Endodermal cell (in vitro differentiated cells): ENCODE data around the gene TATDN2. TPM values are rescaled to one million over a fixed set of nuclear protein-coding genes. Genes with fewer than 3 reads are reported as not detected.

ENCODE experiments used
- DNase-seq: peaks from one replicate; pipeline ENCODE4 v3.0.0-alpha.2; 2017
- H3K27ac ChIP-seq: 2 replicates; pipeline ENCODE4 v1.5.1; 2013; ENCODE audit warnings: mild to moderate bottlenecking, low read depth, low read length, moderate library complexity
- H3K27me3 ChIP-seq: 2 replicates; pipeline ENCODE4 v1.6.1; 2013; ENCODE audit warnings: mild to moderate bottlenecking, low read length, moderate library complexity; ENCODE audit not compliant: insufficient read depth, control insufficient read depth, poor library complexity, severe bottlenecking
- H3K36me3 ChIP-seq: 2 replicates; pipeline ENCODE4 v1.7.0; 2013; ENCODE audit warnings: mild to moderate bottlenecking, low read length, moderate library complexity; ENCODE audit not compliant: control insufficient read depth, insufficient read depth
- H3K4me1 ChIP-seq: one replicate; pipeline ENCODE4 v1.7.0; 2013; ENCODE audit warnings: low read length; ENCODE audit not compliant: control insufficient read depth, insufficient read depth
- H3K4me3 ChIP-seq: 2 replicates; pipeline ENCODE4 v1.5.1; 2013; ENCODE audit warnings: mild to moderate bottlenecking, low read length, moderate library complexity
- H3K9ac ChIP-seq: 2 replicates; pipeline ENCODE4 v1.6.1; 2013; ENCODE audit warnings: mild to moderate bottlenecking, low read length, moderate library complexity; ENCODE audit not compliant: poor library complexity, severe bottlenecking; ENCODE audit errors: extremely low read depth
- H3K9me3 ChIP-seq: 2 replicates; pipeline ENCODE4 v1.6.1; 2013; ENCODE audit warnings: mild to moderate bottlenecking, low read length, moderate library complexity; ENCODE audit not compliant: control insufficient read depth
- H3K27ac Mint-ChIP-seq: 2 replicates; pipeline ENCODE4 v1.8.0; 2020; ENCODE audit warnings: mixed read lengths
- H3K27me3 Mint-ChIP-seq: 2 replicates; pipeline ENCODE4 v1.8.0; 2021; ENCODE audit warnings: mild to moderate bottlenecking, mixed read lengths; ENCODE audit not compliant: insufficient read depth
- H3K36me3 Mint-ChIP-seq: 2 replicates; pipeline ENCODE4 v1.8.0; 2020; ENCODE audit warnings: low read depth, mixed read lengths
- H3K4me1 Mint-ChIP-seq: 2 replicates; pipeline ENCODE4 v1.8.0; 2020; ENCODE audit warnings: mixed read lengths
- H3K4me3 Mint-ChIP-seq: 2 replicates; pipeline ENCODE4 v1.8.0; 2020; ENCODE audit warnings: mild to moderate bottlenecking, moderate library complexity, mixed read lengths
- H3K9me3 Mint-ChIP-seq: 2 replicates; pipeline ENCODE4 v1.8.0; 2020; ENCODE audit warnings: mild to moderate bottlenecking, mixed read lengths
- WGBS, 2 experiments: methylation state at CpG; one replicate each; pipeline versions ENCODE4 v1.1.5 to v1.1.7; 2013; ENCODE audit warnings: missing lambda C conversion rate in 2 of 2, mixed read lengths in 1 of 2; ENCODE audit not compliant: insufficient coverage in 1 of 2, insufficient read length in 1 of 2; 5-methylcytosine and 5-hydroxymethylcytosine counted together
- total RNA-seq, 2 donors: library from RNA; stranded (reverse); fragmentation: NEBNext Ultra II Directional in 1 of 2; extraction: Animal tissue kit (Norgen Biotek cat#: 25700) in 1 of 2; gene quantifications; 2 replicates in 1 of 2; 3 replicates in 1 of 2; pipeline ENCODE4 v1.2.1, GENCODE V29; 2021
- TF ChIP-seq, protein P1 (sequence below): fragments of 200-600 bp; sonication (generic); conservative IDR thresholded peaks from 2 replicates; pipeline ENCODE4 v1.5.0; 2021; ENCODE audit warnings: antibody characterized with exemption, mild to moderate bottlenecking

Gene TATDN2
- total RNA-seq, 2 donors from 2014 or later = 34.0 to 34.1 TPM

DNA sequence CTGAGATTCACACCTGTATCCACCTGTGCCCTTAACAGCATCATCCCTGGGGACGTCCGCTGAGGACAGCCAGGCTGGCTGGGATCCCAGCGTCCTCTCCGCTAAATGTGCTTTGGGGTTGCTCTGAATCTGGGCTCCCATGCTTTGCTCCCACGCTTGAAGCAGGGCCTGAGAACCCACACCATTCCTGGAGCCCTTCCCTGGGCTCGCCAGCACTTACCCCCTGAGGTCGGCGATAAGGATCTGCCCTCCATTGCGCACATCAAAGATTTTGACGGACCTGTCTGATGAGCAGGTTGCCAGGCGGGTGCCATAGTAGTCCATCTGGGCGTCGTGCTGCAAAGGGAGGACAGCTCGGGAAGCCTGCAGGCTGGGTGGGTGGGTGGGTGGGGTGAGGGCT is 66.8 kb downstream of the TATDN2 start:
- no peak overlapping the region for H3K27ac ChIP-seq
- TF ChIP-seq, protein P1, sequence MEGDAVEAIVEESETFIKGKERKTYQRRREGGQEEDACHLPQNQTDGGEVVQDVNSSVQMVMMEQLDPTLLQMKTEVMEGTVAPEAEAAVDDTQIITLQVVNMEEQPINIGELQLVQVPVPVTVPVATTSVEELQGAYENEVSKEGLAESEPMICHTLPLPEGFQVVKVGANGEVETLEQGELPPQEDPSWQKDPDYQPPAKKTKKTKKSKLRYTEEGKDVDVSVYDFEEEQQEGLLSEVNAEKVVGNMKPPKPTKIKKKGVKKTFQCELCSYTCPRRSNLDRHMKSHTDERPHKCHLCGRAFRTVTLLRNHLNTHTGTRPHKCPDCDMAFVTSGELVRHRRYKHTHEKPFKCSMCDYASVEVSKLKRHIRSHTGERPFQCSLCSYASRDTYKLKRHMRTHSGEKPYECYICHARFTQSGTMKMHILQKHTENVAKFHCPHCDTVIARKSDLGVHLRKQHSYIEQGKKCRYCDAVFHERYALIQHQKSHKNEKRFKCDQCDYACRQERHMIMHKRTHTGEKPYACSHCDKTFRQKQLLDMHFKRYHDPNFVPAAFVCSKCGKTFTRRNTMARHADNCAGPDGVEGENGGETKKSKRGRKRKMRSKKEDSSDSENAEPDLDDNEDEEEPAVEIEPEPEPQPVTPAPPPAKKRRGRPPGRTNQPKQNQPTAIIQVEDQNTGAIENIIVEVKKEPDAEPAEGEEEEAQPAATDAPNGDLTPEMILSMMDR = no peak
- 97 to 98% methylated on average over 9 to 14 of the region's 14 CpGs for WGBS, 2 experiments
- Mint-ChIP-seq H3K36me3 (peaks cover 81% of the 10 kb centered on the region), H3K27me3 (no peaks in the 10 kb centered on the region), H3K4me1 (peaks cover 22% of the 10 kb centered on the region), H3K27ac (no peak overlapping the region), H3K9me3 (no peaks in the 10 kb centered on the region), H3K4me3 (no peak overlapping the region)
- peaks cover 14% of the 10 kb centered on the region for H3K4me1 ChIP-seq
- H3K36me3 ChIP-seq = peaks cover 86% of the 10 kb centered on the region
- no peak overlapping the region for H3K4me3 ChIP-seq
- H3K9ac ChIP-seq = no peak overlapping the region
- H3K9me3 ChIP-seq = no peaks in the 10 kb centered on the region
- DNase-seq = no peak
- H3K27me3 ChIP-seq = peaks cover 6% of the 10 kb centered on the region

DNA sequence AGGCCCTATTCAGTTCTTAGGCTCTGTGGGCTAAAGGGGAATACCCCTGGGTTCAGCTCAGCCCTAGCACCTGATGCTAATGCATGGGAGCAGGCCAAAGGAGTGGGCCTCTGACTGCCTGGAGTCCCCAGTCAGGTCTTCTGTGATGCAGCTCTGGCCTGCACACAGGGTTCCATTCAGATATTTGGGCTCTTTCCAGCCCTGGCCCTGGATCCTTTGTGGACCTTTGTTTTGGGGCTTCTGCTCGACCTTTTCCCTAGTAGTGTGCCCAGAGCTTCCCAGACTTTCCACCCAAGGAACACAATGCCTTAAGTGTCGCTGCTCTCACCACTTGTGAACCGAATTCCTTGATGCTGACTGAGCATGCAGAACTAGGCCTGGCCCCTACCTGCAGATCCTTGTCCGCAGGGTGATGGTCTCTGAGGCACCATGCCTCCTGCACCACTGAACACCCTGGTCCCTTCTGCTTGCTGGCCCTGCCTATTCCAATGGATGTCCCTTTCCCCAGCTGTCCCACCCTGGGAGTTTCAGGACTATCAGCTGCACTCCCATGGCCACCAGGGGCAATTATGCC is 67.6 kb downstream of the TATDN2 start:
- Mint-ChIP-seq H3K27ac (no peak overlapping the region), H3K36me3 (peaks cover 73% of the 10 kb centered on the region), H3K27me3 (no peaks in the 10 kb centered on the region), H3K4me3 (no peak overlapping the region), H3K4me1 (peaks cover 22% of the 10 kb centered on the region), H3K9me3 (no peaks in the 10 kb centered on the region)
- Histone ChIP-seq H3K9me3 (no peaks in the 10 kb centered on the region), H3K9ac (no peak overlapping the region), H3K4me1 (peaks cover 14% of the 10 kb centered on the region), H3K27ac (no peak overlapping the region), H3K4me3 (no peak overlapping the region), H3K27me3 (peaks cover 6% of the 10 kb centered on the region), H3K36me3 (peaks cover 79% of the 10 kb centered on the region)
- TF ChIP-seq, protein P1 = no peak
- DNase-seq = no peak
- WGBS, 2 experiments = 94 to 100% methylated on average over 2 to 4 of the region's 4 CpGs

- Mint-ChIP-seq H3K36me3 (peaks cover 58% of the 10 kb centered on the region), H3K27ac (no peak overlapping the region)
- 90 to 97% methylated on average over 3 to 4 of the region's 4 CpGs for WGBS, 2 experiments
Measured at GRCh38 chr3:10317311-10317960, 69.2 kb downstream of the TATDN2 start.

More at GRCh38 chr3:10317311-10317960, 69.2 kb downstream of the TATDN2 start:
- TF ChIP-seq, protein P1 = no peak
- no peak for DNase-seq
- H3K27ac ChIP-seq = no peak overlapping the region
- H3K4me1 ChIP-seq = peaks cover 14% of the 10 kb centered on the region
- Mint-ChIP-seq H3K4me1 (peaks cover 22% of the 10 kb centered on the region), H3K27me3 (no peaks in the 10 kb centered on the region), H3K4me3 (no peak overlapping the region), H3K9me3 (no peaks in the 10 kb centered on the region)
- H3K27me3 ChIP-seq = peaks cover 6% of the 10 kb centered on the region
- H3K9ac ChIP-seq = no peak overlapping the region
- no peak overlapping the region for H3K4me3 ChIP-seq
- H3K9me3 ChIP-seq = no peaks in the 10 kb centered on the region
- H3K36me3 ChIP-seq = peaks cover 63% of the 10 kb centered on the region
